ENCODE measurements around the gene MZB1.

- TF ChIP-seq, protein P1, sequence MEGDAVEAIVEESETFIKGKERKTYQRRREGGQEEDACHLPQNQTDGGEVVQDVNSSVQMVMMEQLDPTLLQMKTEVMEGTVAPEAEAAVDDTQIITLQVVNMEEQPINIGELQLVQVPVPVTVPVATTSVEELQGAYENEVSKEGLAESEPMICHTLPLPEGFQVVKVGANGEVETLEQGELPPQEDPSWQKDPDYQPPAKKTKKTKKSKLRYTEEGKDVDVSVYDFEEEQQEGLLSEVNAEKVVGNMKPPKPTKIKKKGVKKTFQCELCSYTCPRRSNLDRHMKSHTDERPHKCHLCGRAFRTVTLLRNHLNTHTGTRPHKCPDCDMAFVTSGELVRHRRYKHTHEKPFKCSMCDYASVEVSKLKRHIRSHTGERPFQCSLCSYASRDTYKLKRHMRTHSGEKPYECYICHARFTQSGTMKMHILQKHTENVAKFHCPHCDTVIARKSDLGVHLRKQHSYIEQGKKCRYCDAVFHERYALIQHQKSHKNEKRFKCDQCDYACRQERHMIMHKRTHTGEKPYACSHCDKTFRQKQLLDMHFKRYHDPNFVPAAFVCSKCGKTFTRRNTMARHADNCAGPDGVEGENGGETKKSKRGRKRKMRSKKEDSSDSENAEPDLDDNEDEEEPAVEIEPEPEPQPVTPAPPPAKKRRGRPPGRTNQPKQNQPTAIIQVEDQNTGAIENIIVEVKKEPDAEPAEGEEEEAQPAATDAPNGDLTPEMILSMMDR (IDR thresholded peaks at IDR 0.05; ENCODE audit: poor library complexity) = no peak
- TF ChIP-seq EZH2 (IDR thresholded peaks at IDR 0.05; ENCODE audit: borderline replicate concordance) = no peak
Measured at GRCh38 chr5:139389701-139390638, at the start of gene MZB1.
